Gastroesophageal sphincter (tissue), 3 donors: ENCODE measurements around the gene ARSD.

ENCODE experiments used
- POLR2A ChIP-seq, 2 donors: fragments of 450-650 bp; IDR thresholded peaks; one replicate each; pipeline ENCODE4 v1.6.1; 2017; ENCODE audit warnings: antibody characterized with exemption in 2 of 2, mild to moderate bottlenecking in 2 of 2, moderate library complexity in 1 of 2
- POLR2AphosphoS5 ChIP-seq: sonication (generic); formaldehyde crosslinking; IDR thresholded peaks from one replicate; pipeline ENCODE4 v1.6.1; 2017; ENCODE audit warnings: antibody characterized with exemption
- TF ChIP-seq, protein P1 (sequence below), 4 experiments: fragments of 200-600 bp in 2 of 4; fragments of 450-650 bp in 2 of 4; sonication (generic) in 1 of 4; IDR thresholded peaks; one replicate each; pipeline ENCODE4 v1.5.1; 2017 to 2019; ENCODE audit warnings: antibody characterized with exemption in 4 of 4, mild to moderate bottlenecking in 2 of 4, moderate library complexity in 2 of 4

DNA sequence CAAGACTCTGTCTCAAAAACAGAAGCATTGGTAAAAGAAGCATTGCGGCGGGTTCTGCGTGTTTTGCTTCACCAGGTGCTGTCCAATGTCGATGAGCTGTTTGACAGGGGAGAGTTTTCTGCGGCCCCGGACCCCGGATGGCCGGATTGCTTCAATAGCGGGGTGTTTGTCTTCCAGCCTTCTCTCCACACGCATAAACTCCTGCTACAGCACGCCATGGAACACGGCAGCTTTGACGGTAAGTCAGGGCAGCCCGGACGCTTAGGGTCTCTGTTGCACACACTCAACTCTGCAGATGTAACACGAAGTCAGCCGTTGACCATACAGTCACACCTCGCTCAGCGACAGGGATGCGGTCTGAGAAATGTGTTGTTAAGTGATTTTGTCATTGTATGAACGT lies 74.2 kb downstream of the ARSD start:
- TF ChIP-seq, protein P1, sequence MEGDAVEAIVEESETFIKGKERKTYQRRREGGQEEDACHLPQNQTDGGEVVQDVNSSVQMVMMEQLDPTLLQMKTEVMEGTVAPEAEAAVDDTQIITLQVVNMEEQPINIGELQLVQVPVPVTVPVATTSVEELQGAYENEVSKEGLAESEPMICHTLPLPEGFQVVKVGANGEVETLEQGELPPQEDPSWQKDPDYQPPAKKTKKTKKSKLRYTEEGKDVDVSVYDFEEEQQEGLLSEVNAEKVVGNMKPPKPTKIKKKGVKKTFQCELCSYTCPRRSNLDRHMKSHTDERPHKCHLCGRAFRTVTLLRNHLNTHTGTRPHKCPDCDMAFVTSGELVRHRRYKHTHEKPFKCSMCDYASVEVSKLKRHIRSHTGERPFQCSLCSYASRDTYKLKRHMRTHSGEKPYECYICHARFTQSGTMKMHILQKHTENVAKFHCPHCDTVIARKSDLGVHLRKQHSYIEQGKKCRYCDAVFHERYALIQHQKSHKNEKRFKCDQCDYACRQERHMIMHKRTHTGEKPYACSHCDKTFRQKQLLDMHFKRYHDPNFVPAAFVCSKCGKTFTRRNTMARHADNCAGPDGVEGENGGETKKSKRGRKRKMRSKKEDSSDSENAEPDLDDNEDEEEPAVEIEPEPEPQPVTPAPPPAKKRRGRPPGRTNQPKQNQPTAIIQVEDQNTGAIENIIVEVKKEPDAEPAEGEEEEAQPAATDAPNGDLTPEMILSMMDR (IDR thresholded peaks at IDR 0.05), result no peak
- TF ChIP-seq POLR2A (IDR thresholded peaks at IDR 0.05) (no peak), POLR2AphosphoS5 (no peak)
